Left ventricle myocardium inferior (tissue), 1 donor: ENCODE measurements around the gene CSNK1D. TPM values are rescaled to one million over a fixed set of nuclear protein-coding genes. Genes with fewer than 3 reads are reported as not detected.

Experiments
- DNase-seq: peaks from one replicate; pipeline ENCODE4 v3.0.0-alpha.2; 2020
- H3K27ac ChIP-seq: fragments of 200-600 bp; replicated peaks from 2 replicates; pipeline ENCODE4 v1.8.0; 2021
- H3K27me3 ChIP-seq: fragments of 200-600 bp; 2 replicates; pipeline ENCODE4 v1.8.0; 2021; ENCODE audit warnings: low read depth
- H3K36me3 ChIP-seq: fragments of 200-600 bp; 2 replicates; pipeline ENCODE4 v1.8.0; 2021
- H3K4me1 ChIP-seq: fragments of 200-600 bp; 2 replicates; pipeline ENCODE4 v1.8.0; 2021
- H3K4me3 ChIP-seq: fragments of 200-600 bp; 2 replicates; pipeline ENCODE4 v1.8.0; 2021; ENCODE audit warnings: mild to moderate bottlenecking, moderate library complexity
- H3K9me3 ChIP-seq: fragments of 200-600 bp; replicated peaks from 2 replicates; pipeline ENCODE4 v1.8.0; 2021
- intact Hi-C: fragments of 100-400 bp; cut with micrococcal nuclease; formaldehyde crosslinking; loops from one replicate; pipeline ENCODE4 v1.11.0; 2022
- total RNA-seq: library from RNA; stranded (reverse); fragmentation: NEBNext Ultra II Directional; extraction: Animal tissue kit (Norgen Biotek cat#: 25700); gene quantifications from one replicate; pipeline ENCODE4 v1.2.1, GENCODE V29; 2021
- TF ChIP-seq, protein P1 (sequence below): fragments of 200-600 bp; IDR thresholded peaks from 2 replicates; pipeline ENCODE4 v1.8.0; 2021; ENCODE audit warnings: antibody characterized with exemption, mild to moderate bottlenecking, borderline replicate concordance
- donor health status: DM: no; HTN: yes; CAD: no; lungs with severe emphysema.

Gene CSNK1D
- total RNA-seq, 1 donor from 2014 or later, result 61.8 TPM

DNA sequence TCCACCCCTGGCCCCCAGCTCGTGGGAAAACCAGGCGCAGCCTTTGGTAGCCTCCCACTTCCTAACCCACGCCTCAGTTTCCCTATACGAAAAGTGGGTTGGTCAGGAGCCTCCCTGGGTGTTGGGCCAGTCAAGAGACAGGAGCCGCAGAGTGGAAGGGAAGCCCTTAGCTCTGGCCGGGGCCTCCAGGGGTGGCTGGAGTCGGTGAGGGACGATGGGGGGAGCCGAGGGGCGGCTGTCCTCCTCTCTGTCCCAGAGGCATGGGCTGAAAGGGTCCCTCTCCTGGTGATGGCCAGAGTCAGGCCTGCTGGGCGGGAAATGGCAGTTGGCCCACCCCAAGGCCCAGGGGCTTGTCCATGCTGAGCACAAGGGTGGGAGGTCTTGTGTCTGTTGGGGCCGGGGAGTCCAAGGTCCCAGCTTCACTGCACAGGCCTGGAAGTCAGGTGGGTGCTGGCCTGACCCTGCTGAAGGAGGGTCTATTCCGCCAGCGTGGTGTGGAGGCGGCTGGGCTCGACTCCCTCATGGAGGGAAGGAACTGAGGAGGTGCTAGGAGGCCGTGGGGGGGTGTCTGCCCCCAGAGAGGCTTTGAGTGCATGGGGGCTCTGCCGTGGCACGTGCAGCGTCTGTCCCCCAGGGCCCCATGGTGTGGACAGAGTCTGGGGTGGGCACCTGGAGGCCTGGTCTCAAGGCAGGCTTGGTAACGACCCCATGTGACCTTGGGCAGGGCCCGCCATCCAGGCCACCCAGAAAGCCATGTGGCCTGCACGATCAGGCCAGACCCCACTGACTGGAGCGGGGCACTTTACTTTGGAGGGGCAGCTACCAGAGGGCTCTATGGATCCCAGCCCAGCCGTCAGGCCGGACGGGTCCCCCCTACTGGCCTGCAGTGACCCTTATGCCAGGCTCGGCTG, 43.5 kb downstream of the CSNK1D start:
- peaks cover 13% of the 10 kb centered on the region for H3K27me3 ChIP-seq
- H3K4me3 ChIP-seq, result peak overlapping the region; percentile 73
- no peak for DNase-seq
- TF ChIP-seq, protein P1, sequence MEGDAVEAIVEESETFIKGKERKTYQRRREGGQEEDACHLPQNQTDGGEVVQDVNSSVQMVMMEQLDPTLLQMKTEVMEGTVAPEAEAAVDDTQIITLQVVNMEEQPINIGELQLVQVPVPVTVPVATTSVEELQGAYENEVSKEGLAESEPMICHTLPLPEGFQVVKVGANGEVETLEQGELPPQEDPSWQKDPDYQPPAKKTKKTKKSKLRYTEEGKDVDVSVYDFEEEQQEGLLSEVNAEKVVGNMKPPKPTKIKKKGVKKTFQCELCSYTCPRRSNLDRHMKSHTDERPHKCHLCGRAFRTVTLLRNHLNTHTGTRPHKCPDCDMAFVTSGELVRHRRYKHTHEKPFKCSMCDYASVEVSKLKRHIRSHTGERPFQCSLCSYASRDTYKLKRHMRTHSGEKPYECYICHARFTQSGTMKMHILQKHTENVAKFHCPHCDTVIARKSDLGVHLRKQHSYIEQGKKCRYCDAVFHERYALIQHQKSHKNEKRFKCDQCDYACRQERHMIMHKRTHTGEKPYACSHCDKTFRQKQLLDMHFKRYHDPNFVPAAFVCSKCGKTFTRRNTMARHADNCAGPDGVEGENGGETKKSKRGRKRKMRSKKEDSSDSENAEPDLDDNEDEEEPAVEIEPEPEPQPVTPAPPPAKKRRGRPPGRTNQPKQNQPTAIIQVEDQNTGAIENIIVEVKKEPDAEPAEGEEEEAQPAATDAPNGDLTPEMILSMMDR, result no peak
- H3K9me3 ChIP-seq, result no peaks in the 10 kb centered on the region
- intact Hi-C loops, result loop anchor here (10.0 kb wide), 1 partner anchor 95 kb away; no protein-coding TSS in a partner anchor
- H3K27ac ChIP-seq, result peak overlapping the region; percentile 98
- no peaks in the 10 kb centered on the region for H3K36me3 ChIP-seq
- peaks cover 77% of the 10 kb centered on the region for H3K4me1 ChIP-seq

DNA sequence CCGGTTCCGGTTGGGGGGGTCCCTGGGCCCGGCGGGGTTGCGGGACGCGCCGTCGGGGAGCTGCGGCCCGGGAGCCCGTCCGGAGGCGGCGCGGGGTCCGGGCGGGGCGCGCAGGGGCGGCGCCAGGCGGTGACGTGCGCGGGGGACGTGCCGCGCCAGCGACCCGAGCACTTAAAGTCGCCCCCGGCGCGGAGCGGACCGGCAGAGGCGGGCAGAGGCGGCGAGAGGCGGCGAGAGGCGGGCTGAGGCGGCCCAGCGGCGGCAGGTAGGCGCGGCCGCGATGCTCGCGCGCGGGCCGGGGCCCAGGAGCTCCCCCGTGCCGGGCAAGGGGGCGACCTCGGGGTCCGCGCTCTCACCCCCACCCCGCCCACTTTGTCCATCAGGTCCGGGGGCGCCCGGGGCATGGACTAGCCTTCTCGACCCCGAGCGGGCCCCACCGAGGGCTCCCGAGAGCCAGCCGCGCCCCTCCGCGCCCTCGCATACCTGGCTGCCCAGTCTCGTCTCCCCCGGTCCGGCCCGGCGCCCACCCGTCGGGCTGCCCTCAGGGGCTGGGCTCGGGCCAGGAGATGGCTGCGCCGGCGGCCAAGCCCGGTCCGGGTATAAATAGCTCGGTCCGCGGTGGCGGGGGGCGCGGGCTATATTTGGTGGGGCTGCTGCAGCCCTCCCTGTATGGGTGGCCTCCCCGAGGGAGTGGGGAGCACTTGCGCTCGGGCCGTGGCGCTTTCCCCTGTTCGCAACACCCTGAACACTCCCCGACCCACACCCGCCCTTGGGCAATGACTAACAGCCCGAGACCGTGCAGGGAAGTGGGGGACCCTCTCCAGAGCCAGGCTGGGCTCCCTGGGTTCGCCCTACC, 44.4 kb downstream of the CSNK1D start, which contains the start of gene SLC16A3:
SLC16A3 (plus strand) TSS at position 201 of the 856 bp plus-strand sequence. CDS start 6,967 bp downstream, outside the sequence.
- Histone ChIP-seq H3K27me3 (peaks cover 13% of the 10 kb centered on the region), H3K4me3 (peak within 1 kb of the TSS; percentile 73), H3K9me3 (no peaks in the 10 kb centered on the region), H3K27ac (peak within 1 kb of the TSS; percentile 98), H3K4me1 (peaks cover 77% of the 10 kb centered on the region), H3K36me3 (no peaks in the 10 kb centered on the region)
- TF ChIP-seq, protein P1, result no peak
- intact Hi-C loops, result no loop called here
- DNase-seq, result peak; percentile 77

DNA sequence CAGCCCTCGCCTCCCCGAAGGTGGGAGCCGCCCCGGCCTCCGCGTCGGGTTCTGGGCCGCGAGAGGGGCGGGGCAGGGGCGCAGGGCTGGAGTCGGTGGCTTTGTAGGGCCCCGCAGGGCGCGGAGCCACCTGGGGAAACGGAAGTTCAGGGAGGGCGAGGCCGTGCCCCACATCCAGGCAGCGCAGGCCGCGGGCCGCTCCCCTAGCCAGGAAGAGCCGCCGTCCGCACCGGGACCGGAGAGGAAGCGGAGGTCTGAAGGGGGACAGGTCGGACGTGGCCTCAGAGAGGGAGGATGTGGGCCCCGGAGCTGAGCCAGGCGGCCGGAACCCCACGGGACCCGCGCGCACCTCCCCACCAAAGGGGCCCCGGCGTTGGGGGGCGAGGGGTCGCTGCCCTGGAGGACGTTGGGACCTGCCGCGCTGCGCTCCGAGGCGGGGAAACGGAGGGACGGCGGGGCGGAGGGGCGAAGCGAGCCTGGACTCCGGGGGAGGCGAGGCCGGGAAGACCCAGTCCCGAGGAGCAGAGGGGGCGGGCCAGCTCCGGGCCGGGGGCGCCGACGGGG, 45.1 kb downstream of the CSNK1D start:
- peaks cover 76% of the 10 kb centered on the region for H3K4me1 ChIP-seq
- H3K27me3 ChIP-seq, result peaks cover 13% of the 10 kb centered on the region
- intact Hi-C loops, result no loop called here
- peak; percentile 60 for DNase-seq
- H3K36me3 ChIP-seq, result no peaks in the 10 kb centered on the region
- peak overlapping the region; percentile 98 for H3K27ac ChIP-seq
- TF ChIP-seq, protein P1, result no peak
- H3K9me3 ChIP-seq, result no peaks in the 10 kb centered on the region
- H3K4me3 ChIP-seq, result peak overlapping the region; percentile 73

- H3K4me1 ChIP-seq, result peaks cover 70% of the 10 kb centered on the region
- no peak for DNase-seq
- peaks cover 13% of the 10 kb centered on the region for H3K27me3 ChIP-seq
- H3K36me3 ChIP-seq, result no peaks in the 10 kb centered on the region
- TF ChIP-seq, protein P1, result no peak
- H3K9me3 ChIP-seq, result no peaks in the 10 kb centered on the region
- peak overlapping the region; percentile 98 for H3K27ac ChIP-seq
- intact Hi-C loops, result no loop called here
- H3K4me3 ChIP-seq, result peak overlapping the region; percentile 73
These were observed 45.7 kb downstream of the CSNK1D start for GRCh38 chr17:82227629-82228277.
